Activated CD4-positive, alpha-beta T cell treated with anti-CD3 and anti-CD28 coated beads, Interleukin-2, amount 50 U/mL, for 16 hours (primary cell): ENCODE data around the gene YTHDF2.
"Not testable (repeated sequence)": the region's sequence is repeated elsewhere in the genome, so short reads cannot be mapped to it uniquely, and the experiment has no call there.

Experiments
- DNase-seq: peaks from one replicate; pipeline ENCODE4 v3.0.0-alpha.2; 2020

The YTHDF2 gene

GRCh38 chr1:28761189-28761588, 24.4 kb downstream of the YTHDF2 start:
- DNase-seq = no peak

GRCh38 chr1:28766532-28767183, 29.9 kb downstream of the YTHDF2 start:
- no peak for DNase-seq

DNA sequence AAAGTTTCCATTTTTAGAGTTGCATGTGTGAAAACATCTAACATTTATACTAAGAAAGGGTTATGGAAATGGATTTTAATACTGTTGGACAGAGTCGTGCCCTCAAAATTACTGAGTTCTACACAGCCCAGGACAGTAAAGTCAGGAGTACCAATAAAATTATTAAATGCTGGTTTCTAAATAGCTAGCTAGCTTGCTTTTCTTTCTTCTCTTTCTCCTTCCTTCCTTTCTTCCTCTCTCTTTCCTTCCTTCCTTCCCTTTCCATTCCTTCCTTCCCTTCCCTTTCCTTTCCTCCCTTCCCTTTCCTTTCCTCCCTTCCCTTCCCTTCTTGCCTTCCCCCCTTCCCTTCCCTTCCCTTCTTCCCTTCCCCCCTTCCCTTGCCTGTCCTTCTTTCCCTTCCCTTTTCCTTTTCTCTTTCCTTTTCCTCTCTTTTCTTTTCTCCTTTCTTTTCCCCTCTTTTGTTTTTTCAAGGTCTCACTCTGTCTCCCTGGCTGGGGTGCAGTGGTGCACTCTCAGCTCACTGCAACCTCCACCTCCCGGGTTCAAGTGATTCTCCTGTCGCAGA, 33.9 kb downstream of the YTHDF2 start:
- DNase-seq = no peak

DNA sequence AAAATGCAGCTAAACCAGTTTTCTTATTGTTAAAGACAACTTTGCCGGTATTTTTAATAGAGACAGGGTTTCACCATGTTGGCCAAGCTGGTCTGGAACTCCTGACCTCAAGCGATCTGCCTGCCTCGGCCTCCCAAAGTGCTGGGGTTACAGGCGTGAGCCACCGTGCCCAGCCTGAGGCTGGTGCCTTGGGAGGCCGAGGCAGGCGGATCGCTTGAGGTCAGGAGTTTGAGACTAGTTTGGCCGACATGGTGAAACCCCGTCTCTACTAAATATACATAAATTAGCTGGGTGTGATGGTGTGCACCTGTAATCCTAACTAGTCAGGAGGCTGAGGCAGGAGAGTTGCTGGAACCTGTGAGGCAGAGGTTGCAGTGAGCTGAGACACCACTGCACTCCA, 35.2 kb downstream of the YTHDF2 start:
- not testable (repeated sequence) for DNase-seq

GRCh38 chr1:28773105-28773504, 36.4 kb downstream of the YTHDF2 start:
- no peak for DNase-seq

GRCh38 chr1:28775121-28775942, 38.6 kb downstream of the YTHDF2 start:
- peak; percentile 69 for DNase-seq

DNA sequence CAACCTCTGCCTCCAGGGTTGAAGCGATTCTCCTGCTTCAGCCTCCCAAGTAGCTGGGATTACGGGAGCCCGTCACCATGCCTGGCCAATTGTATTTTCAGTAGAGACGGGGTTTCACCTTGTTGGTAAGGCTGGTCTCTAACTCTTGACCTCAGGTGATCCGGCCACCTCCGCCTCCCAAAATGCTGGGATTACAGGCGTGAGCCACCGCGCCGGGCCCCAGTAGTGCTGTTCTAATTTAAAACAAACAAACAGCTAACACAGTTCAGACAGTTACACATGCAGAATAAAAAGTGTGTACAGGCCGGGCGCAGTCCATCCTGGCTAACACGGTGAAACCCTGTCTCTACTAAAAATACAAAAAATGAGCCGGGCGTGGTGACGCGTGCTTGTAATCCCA, 39.6 kb downstream of the YTHDF2 start:
- DNase-seq = no peak

DNA sequence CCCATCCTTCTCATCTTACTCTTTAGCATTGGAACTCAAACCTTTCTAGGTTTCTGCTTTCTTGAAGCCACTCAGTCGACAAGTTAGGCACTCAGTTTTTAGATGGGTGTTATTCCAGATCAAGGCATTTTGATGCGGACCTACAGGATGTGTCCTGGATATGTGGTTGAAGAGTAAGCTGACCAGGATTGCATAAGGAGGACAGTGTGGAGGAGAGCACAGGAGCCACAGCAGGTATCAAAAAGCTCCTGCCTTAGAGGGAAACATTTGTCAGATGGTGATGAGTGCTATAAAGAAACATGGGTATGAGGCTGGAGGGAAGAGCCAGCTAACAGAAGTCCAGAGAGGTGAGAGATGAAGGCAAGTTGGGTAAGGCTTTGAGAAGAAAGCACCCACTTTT, 41.3 kb downstream of the YTHDF2 start:
- no peak for DNase-seq

- DNase-seq = no peak
These were observed 43.1 kb downstream of the YTHDF2 start for GRCh38 chr1:28779751-28780408.

GRCh38 chr1:28781305-28781704, 44.6 kb downstream of the YTHDF2 start:
- DNase-seq = no peak

DNA sequence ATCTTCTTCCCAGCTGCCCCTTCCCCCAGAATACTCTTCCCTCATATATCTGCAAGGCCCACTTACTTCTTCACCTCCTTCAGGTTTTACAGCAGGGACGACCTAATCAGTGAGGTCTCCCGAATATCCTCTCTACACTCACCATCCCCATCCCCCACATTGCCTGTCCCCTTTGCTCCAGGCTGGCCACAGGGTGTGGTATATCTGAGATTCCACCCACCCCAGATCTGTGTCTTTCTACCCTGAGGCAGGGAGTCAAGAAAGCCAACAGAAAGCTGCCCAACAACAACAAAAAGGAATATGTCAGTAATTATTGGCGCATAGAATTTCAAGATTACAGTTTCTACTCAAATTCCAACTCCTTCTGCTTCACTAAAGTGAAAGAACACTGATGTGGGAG, 45.3 kb downstream of the YTHDF2 start:
- no peak for DNase-seq

DNA sequence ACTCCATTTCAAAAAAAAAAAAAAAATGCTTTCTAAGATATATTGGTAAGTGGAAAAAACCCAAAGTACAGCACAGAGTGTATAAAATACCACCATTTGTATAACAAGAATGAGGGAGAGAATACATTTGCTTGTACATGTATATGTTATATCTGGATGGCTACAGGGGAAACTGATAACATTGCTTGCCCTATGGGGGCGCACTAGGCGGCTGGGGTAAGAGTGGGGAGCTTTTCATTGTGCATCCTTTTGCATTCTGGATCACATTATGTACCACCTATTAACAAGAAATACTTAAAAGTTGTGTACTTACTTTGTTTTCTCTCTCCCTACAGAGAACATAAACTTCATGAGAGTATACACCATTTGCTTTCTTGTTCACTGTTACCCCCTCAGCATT, 46.6 kb downstream of the YTHDF2 start:
- DNase-seq = no peak

GRCh38 chr1:28789412-28789811, 52.7 kb downstream of the YTHDF2 start:
- DNase-seq = no peak

DNA sequence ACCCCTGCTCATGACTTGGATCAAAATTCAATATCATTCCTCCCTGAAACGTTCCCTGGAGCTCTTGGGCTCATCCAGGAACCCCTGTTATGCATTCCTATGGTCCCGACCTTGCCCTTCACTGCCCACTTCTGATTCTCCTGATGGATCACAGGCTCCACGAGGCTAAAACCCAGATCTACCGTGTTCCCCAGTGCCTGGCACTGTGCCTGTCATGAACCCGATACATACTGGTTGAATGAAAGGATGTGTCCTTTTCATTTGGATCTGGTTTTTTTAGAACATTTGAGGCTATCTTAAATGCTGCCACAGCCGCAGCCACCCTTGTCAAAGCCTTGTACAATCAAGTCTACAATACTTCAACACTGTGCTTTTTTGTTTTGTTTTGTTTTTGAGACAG, 53.1 kb downstream of the YTHDF2 start:
- no peak for DNase-seq

DNA sequence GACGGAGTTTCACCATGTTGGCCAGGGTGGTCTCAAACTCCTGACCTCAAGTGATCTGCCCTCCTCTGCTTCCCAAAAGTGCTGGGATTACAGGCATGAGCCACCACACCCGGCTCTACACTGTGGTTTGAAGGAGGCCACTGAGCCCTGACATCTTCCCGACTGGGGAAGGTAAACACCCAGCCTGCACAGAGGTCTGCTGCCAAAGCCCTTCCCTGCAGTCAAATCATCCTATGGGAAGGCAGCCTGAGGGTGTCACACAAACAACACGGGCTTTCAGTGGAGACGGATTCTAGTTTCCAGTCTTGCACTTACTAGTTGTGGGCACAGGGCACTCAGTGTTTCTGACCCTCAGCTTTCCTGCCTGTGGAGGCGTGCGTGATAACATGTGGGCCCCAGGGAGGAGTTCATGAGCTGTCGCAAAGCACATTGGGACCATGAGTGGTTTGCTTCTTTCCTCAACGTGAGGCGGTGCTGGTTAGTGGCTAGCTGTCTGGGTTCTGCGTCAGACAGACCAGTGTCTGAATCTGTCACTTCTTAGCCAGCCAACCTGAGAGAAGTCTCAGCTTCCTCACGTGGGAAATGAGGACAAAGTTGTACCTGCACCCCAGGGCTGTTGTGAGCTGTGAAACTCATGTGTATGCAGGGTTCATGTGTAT, 53.8 kb downstream of the YTHDF2 start:
- no peak for DNase-seq

GRCh38 chr1:28791929-28792328, 55.2 kb downstream of the YTHDF2 start:
- DNase-seq = not testable (repeated sequence)

GRCh38 chr1:28792644-28793121, 55.9 kb downstream of the YTHDF2 start:
- DNase-seq = no peak

GRCh38 chr1:28794582-28794981, 57.8 kb downstream of the YTHDF2 start:
- DNase-seq = not testable (repeated sequence)

GRCh38 chr1:28796352-28797211, 59.8 kb downstream of the YTHDF2 start:
- DNase-seq = no peak

GRCh38 chr1:28800324-28800723, 63.6 kb downstream of the YTHDF2 start:
- no peak for DNase-seq

- no peak for DNase-seq
These were observed 64.7 kb downstream of the YTHDF2 start for GRCh38 chr1:28801461-28801860.

DNA sequence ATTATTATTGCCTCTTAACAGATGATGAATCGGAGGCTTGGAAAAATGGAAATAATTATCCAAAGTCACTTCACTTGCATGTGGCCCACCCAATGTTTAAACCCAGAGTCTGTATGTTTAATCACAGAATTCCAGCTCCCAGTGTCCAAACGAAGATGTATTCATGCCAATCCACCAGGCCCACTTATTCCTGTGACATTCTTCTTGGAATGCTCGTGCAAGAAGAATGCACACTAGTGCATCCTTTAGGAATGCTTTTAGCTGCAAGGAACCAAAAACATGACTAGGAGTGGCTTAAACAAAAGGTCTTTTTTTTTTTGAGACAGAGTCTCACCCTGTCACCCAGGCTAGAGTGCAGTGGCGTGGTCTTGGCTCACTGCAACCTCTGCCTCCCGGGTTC, 66.3 kb downstream of the YTHDF2 start:
- no peak for DNase-seq
